Coronary artery (tissue), 2 donors: ENCODE measurements around the gene TLE6.
A peak's percentile ranks its signal among the peaks of the same experiment; 100 is the strongest.

Experiments
- DNase-seq: peaks from one replicate; pipeline ENCODE4 v3.0.0-alpha.2; 2017; ENCODE audit warnings: low spot score
- H3K27ac ChIP-seq, 2 donors: fragments of 200-600 bp; sonication (generic); one replicate each; pipeline ENCODE4 v1.5.1; 2016 to 2019
- H3K4me3 ChIP-seq: fragments of 200-600 bp; sonication (generic); 2 replicates; pipeline ENCODE4 v1.5.1; 2016; ENCODE audit warnings: mild to moderate bottlenecking, moderate library complexity
- TF ChIP-seq, protein P1 (sequence below): fragments of 200-600 bp; sonication (generic); IDR thresholded peaks from one replicate; pipeline ENCODE4 v1.5.1; 2019; ENCODE audit warnings: antibody characterized with exemption

The TLE6 gene

DNA sequence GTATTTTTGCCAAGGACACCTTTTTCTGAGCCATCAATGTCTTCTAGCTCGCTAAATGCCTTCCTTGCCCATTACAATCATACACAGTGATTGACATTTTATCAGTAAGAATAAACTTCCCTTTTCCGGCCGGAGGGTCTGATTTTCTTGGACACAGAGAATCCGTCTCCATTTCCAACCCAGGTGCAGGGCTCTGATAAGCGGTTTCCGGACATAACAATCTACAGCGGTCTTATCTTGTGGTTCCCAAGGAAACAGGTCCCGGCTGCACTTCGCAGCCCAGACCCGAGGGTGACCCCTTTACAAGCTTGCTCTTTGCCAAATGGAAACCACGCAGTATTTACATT lies 27.5 kb upstream of the TLE6 start:
- H3K27ac ChIP-seq: peak overlapping the region; percentile 94 to 97
- TF ChIP-seq, protein P1, sequence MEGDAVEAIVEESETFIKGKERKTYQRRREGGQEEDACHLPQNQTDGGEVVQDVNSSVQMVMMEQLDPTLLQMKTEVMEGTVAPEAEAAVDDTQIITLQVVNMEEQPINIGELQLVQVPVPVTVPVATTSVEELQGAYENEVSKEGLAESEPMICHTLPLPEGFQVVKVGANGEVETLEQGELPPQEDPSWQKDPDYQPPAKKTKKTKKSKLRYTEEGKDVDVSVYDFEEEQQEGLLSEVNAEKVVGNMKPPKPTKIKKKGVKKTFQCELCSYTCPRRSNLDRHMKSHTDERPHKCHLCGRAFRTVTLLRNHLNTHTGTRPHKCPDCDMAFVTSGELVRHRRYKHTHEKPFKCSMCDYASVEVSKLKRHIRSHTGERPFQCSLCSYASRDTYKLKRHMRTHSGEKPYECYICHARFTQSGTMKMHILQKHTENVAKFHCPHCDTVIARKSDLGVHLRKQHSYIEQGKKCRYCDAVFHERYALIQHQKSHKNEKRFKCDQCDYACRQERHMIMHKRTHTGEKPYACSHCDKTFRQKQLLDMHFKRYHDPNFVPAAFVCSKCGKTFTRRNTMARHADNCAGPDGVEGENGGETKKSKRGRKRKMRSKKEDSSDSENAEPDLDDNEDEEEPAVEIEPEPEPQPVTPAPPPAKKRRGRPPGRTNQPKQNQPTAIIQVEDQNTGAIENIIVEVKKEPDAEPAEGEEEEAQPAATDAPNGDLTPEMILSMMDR: no peak

DNA sequence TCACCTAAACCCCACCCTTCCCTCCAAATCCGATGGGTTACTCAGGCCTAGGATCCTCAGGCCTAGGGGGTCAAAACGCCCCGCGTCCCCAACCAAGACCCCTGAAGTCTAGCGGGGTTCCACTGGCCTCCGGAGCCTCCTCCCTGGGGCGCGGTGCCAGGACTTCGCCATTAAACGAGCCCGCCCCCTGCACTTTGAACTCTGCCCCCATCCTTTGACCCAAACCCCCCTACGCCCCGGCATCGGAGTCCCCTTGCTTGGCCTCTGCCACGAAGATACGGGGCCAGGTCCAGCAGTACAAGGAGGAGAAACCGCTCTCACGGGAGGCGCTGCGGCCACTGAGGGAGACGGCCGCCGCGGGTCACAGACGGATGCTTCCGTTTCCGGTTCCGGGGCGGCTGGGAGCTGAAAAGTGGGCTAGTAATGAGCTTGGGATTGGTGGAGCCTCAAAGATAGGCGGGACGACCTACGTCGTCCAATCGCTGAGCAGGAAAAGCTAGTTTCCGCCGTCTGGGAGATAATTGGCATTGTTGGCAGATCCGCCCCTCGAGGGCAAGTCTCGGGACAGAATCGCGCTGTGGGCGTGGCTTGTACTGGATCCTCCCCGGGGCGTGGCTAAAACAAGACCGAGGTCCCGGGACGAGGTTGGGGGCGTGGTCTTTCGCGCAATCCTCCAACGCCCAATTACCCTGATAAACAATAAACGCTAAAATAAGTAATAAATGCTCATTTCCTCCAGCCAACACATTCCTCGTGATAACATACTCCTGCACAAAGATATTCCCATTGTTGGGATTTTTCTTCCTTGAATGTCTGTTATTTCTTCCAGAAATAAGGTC lies 26.9 kb upstream of the TLE6 start:
- TF ChIP-seq, protein P1: no peak

More for the DNA sequence above, 27.5 kb upstream of the TLE6 start:
- no peak for DNase-seq
- H3K4me3 ChIP-seq: peak overlapping the region; percentile 78

DNA sequence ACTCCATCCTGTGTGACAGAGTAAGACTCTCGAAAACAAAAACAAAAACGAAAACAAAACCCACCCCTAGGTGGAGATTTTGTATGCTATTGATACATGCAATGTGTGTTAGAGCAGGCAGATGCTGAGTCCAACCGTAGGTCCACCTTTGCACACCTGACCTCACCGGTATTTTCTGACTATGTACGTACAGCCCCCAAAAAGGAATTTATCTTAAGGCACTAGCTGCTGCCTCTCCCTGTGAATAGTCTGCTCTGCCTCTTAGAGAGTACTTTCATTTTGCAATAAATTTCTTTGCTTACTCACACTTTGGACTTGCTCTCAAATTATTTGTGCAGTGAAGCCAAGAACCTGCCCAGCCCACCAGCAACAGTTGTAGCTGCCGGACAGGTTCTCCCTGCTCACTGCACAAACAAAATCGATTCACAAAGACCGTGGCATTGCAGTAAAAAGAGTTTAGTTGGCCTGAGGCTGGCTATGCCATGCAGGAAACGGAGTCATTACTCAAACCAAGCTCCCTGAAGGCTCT lies 24.3 kb upstream of the TLE6 start:
- DNase-seq: no peak
- TF ChIP-seq, protein P1: no peak
- no peak overlapping the region for H3K27ac ChIP-seq
- H3K4me3 ChIP-seq: no peak overlapping the region

More for the DNA sequence above, 26.9 kb upstream of the TLE6 start:
- peak overlapping the region; percentile 94 to 97 for H3K27ac ChIP-seq
- peak; percentile 100 for DNase-seq
- peak overlapping the region; percentile 78 for H3K4me3 ChIP-seq

DNA sequence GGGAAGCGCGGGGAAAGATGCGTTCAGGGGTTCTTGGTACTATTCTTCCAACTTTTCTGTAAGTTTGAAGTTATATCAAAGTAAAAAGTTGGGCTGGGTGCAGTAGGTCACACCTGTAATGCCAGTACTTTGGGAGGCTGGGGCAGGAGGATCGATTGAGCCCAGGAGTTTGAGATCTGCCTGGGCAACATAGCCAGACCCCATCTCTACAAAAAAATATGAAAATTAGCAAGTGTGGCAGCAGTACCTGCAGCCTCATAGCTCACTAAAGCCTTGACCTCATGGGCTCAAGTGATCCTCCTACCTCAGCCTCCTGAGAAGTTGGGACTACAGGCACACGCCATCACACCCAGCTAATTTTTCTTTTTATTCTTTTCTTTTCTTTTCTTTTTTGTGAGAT lies 20.2 kb upstream of the TLE6 start:
- DNase-seq: no peak
- TF ChIP-seq, protein P1: no peak

DNA sequence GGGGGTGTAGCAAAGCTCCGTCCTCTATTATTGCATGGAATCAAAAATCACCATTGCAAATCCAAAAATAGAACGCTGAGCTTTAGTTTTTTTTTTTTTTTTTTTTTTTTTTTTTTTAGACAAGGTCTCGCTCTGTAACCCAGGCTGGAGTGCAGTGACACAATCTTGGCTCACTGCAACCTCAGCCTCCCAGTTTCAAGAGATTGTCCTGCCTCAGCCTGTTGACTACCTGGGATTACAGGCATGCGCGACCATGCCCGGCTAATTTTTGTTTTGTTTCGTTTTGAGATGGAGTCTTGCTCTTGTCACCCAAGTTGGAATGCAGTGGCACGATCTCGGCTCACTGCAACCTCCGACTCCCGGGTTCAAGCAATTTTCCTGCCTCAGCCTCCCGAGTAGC lies 17.2 kb upstream of the TLE6 start:
- TF ChIP-seq, protein P1: no peak
- Histone ChIP-seq H3K4me3 (no peak overlapping the region), H3K27ac (no peak overlapping the region)
- no peak for DNase-seq

More for the DNA sequence above, 20.2 kb upstream of the TLE6 start:
- no peak overlapping the region for H3K27ac ChIP-seq
- no peak overlapping the region for H3K4me3 ChIP-seq

DNA sequence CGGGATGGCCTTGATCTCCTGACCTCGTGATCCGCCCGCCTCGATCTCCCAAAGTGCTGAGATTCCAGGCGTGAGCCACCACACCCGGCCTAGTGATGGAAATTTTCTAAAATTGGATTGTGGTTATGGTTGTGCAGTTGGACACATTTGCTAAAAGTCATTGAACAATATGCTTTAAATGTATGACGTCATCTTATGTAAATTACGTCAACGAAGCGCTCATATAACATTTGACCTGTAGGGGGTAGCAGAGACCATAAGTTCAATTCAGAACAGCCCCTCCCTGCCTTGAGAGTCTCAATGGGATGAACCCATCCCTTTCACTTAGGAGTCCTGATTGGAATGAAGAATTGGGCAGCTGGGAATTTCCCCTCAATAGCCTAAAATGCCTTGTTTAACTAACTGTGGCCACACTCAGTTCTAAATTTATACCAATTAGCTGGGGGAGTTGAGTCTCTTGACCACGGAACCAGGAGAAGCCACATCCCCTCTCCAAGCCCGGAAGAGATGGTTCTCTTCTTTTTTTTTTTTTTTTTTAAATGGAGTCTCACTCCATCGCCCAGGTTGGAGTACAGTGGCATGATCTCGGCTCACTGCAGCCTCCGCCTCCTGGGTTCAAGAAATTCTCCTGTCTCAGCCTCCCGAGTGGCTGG lies 15.2 kb upstream of the TLE6 start:
- H3K4me3 ChIP-seq: peak overlapping the region; percentile 43
- H3K27ac ChIP-seq: no peak overlapping the region
- TF ChIP-seq, protein P1: peak; percentile 54
- no peak for DNase-seq
